ENCODE measurements around the gene TNFAIP8.
"Not testable (repeated sequence)": the region's sequence is repeated elsewhere in the genome, so short reads cannot be mapped to it uniquely, and the experiment has no call there.

Gene TNFAIP8

DNA sequence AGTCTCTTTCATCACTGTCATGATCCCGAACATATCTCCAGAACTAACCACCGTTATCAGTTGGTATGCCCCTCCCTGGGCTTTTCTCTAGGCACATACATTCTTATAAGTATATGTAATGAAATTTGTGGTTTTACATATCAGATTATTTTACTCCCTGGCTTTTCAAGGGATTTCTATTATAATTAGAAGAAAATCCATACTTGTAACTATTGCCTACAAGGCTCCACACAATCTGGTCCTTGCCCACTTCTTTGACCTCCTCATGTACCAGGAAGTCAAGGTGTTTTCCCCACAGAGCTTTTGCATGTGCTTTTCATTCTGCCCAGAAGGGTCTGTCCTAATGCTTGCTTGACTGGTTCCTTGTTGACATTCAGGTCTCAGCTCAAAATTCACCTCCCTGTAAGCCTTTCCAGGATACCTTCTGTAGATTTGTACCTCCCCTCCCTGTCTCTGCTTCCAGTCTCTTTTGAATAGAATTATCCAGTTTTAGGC lies 62.8 kb downstream of the TNFAIP8 start:
- DNase-seq (ENCODE audit: low read depth, low spot score): no peak

DNA sequence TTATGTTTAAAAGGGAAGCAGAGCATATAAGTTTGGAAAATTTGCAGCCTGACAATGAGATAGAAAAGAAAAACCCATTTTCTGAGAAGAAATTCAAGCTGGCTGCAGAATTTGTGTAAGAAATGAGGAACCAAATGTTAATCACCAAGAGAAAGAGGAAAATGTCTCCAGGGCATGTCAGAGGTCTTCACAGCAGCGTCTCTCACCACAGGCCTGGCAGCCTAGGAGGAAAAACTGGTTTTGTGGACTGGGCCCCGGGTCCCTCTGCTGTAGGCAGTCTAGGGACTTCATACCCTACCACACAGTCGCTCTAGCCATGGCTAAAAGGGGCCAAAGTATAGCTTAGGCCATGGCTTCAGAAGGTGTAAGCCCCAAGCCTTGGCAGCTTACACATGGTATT lies 64.3 kb downstream of the TNFAIP8 start:
- no peak for DNase-seq (ENCODE audit: low read depth, low spot score)

DNA sequence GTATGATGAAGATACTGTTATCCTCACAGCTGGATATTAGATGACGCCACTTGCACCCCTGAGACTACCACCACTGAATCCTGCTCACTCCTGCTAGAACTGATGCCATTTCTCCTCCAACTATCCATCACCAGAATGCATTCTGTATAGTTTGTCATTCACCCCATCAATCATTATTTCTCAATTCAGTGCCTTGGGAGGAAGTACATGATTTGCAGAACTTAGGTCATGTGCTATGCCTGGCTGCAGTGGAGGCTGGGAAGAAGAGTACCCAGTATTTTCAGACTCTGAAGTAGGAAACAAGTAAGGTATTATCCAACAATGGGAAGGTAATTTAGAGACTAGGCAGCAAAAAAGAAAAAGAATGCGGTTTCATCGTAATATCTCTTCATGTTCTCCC lies 70.2 kb downstream of the TNFAIP8 start:
- DNase-seq (ENCODE audit: low read depth, low spot score): no peak

DNA sequence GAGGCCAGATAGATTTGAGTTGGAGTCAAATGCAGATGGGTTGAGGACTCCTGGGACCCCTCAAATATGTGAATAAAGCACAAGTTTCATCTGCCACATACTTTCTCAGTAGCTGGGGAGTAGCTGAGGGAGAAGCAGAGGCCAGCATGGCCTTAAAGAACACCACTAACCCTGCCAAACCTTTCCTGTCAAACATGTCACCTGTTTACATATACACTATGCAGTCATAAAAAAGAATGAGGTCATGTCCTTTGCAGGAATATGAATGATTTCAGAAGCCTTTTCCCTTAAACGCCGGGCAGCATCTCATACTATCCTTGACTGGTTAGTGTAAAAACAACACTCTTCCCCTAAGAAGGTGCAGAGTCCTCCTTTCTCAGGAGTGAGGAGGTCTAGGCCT lies 71.2 kb downstream of the TNFAIP8 start:
- no peak for DNase-seq (ENCODE audit: low read depth, low spot score)

DNA sequence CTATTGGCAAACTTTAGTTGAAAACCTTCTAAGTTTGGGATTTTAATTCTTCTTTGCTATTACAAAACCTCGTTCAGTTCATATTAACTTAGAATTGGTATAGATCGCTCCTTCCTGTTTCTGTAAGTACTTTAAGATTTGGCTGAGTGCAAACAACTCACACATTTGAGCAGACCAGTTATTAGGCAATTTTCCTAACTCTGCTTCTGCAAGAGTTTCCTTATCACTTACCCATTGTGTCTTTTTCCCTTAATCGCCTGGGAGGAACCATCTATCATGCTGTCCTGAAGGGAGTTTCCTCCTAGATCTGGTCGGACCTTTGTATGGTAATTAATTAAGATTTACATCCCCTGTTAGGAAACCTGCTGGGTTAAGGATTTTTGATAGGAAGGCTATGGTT lies 71.8 kb downstream of the TNFAIP8 start:
- not testable (repeated sequence) for DNase-seq (ENCODE audit: low read depth, low spot score)

DNA sequence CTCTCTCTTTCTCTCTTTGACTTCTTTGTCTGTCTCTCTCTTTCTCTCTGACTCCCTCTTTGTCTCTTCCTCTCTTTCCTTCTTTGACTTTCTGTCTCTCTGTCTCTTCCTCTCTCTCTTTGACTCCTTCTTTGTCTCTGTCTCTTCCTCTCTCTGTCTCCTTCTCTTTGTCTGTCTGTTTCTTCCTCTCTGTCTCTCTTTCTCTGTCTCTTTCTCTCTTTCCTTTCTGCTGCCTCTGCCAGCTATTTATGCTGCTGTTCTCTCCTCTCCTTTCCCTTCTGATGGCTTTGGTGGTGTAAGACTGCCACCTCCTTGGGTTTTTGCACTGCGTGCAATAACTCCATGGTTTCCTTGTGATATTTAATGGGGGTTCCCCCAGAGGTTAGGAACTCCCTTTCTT lies 72.3 kb downstream of the TNFAIP8 start:
- not testable (repeated sequence) for DNase-seq (ENCODE audit: low read depth, low spot score)

DNA sequence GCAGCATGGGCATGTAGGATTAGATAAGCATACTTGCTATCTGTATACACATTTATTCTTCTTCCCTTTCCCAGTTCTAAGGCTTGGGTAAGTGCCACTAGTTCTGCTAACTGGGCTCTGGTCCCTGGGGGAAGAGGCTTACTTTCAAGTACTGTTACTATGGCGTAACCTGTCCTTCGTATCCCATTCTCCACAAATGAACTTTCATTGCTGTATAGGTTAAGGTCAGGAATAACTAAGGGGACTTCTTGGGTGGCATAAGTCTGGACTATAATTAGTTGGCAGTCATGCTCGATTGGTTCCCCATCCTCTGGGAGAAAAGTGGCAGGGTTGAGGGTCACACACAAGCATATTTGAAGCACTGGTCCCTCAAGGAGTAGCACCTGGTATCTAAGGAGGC lies 72.8 kb downstream of the TNFAIP8 start:
- DNase-seq (ENCODE audit: low read depth, low spot score): not testable (repeated sequence)

DNA sequence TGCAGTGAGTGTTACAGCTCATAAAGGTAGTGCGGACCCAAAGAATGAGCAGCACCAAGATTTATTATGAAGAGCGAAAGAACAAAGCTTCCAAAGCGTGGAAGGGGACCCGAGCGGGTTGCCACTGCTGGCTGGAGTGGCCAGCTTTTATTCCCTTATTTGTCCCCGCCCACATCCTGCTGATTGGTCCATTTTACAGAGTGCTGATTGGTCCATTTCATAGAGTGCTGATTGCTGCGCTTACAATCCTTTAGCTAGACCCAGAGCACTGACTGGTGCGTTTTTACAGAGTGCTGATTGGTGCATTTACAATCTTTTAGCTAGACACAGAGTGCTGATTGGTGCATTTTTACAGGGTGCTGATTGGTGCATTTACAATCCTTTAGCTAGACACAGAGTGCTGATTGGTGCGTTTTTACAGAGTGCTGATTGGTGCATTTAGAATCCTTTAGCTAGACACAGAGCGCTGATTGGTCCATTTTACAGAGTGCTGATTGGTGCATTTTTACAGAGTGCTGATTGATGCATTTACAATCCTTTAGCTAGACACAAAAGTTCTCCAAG lies 76.9 kb downstream of the TNFAIP8 start:
- DNase-seq (ENCODE audit: low read depth, low spot score): not testable (repeated sequence)

DNA sequence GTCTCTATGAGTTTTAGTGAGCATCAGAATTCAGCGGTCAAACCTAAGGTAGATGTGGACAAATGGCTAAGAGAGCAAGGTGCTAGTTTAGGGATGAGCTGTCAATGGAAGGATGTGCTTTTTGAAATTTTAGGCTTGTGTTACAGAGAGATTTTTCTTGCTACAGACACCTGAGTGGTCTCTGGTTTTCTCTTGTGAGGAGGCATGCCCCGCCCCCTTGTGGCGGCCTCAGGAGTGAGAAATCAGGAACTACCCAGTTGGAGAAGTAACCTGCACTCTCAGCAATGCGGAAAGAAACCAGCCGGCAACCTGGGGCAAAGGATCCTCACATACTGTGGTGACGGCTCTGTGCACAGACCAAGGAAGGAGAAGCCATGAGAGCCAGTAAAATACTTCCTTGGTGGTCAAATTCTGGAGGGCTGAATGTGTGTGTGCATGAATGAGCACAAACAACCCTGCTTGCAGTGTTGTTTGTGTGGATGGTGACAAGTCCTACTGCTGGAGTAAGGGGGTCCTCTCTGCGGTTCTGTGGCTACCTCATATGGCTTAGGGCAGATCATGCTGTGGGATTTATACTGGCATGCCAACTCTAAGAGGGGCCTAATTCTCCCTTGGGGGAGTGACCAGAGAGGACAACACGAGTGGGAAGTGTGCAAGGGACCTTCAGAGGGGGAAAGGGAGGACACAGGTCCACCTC lies 79.8 kb downstream of the TNFAIP8 start:
- DNase-seq (ENCODE audit: low read depth, low spot score): peak; percentile 53

DNA sequence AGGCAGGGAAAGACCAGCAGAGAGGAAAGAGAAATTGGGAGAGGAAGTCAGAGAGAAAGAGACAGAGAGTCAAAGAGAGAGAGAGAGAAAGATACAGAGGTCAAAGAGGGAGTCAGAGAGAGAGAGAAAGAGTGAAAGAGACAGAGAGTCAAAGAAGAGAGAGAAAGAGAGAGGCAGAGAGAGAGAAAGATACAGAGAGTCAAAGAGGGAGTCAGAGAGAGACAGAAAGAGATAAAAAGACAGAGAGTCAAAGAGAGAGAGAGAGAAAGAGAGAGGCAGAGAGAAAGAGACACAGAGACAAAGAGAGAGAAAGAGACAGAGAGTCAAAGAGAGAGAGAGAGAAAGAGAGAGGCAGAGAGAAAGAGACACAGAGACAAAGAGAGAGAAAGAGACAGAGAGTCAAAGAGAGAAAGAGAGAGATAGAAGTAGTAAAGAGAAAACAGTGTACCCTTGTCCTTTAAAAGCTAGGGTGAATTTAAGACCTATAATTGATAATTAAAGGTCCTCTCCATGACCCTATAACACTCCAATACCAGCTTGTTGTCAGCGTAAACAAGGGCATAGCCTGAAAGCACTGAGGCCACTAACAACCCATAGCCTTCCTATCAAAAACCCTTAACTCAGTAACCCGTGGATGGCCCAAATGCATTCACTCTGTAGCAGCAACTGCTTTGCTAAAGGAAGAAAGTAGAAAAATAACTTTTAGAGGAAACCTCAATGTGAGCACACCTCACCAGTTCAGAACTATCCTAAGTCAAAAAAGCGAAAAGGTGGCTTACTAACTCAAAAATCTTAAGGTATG lies 82.2 kb downstream of the TNFAIP8 start:
- DNase-seq (ENCODE audit: low read depth, low spot score): not testable (repeated sequence)

DNA sequence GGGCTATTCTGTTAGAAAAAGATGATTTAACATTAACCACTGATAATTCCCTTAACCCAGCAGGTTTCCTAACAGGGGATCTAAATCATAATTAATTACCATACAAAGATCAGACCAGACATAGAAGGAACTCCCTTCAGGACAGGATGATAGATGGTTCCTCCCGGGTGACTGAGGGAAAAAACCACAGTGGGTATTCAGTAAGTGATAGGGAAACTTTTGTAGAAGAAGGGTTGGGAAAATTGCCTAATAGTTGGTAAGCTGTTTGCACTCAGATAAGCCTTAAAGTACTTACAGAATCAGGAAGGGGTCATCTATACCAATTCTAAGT lies 82.7 kb downstream of the TNFAIP8 start:
- DNase-seq (ENCODE audit: low read depth, low spot score): not testable (repeated sequence)

DNA sequence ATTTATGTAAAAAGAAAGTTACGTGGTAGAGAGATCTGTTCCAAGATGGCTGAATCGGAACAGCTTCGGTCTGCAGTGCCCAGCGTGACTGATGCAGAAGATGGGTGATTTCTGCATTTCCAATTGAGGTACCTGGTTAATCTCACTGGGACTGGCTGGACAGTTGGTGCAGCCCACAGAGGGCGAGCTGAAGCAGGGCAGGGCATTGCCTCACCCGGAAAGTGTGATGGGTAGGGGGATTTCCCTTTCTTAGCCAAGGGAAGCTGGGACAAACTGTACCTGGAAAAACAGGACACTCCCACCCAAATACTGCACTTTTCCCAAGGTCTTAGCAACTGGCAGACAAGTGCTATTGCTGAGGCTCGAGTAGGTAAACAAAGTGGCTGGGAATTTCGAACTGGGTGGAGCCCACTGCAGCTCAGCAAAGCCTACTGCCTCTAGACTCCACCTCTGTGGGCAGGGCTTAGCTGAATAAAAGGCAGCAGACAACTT lies 83.4 kb downstream of the TNFAIP8 start:
- no peak for DNase-seq (ENCODE audit: low read depth, low spot score)

DNA sequence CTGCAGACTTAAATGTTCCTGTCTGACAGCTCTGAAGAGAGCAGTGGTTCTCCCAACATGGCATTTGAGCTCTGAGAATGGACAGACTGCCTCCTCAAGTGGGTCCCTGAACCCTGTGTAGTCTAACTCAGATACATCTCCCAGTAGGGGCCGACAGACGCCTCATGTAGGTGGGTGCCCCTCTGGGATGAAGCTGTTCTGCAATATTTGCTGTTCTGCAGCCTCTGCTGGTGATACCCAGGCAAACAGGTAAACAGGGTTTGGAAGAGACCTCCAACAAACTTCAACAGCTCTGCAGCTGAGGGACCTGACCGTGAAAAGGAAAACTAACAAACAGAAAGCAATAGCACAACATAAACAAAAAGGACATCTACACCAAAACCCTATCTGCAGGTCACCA lies 83.8 kb downstream of the TNFAIP8 start:
- not testable (repeated sequence) for DNase-seq (ENCODE audit: low read depth, low spot score)

DNA sequence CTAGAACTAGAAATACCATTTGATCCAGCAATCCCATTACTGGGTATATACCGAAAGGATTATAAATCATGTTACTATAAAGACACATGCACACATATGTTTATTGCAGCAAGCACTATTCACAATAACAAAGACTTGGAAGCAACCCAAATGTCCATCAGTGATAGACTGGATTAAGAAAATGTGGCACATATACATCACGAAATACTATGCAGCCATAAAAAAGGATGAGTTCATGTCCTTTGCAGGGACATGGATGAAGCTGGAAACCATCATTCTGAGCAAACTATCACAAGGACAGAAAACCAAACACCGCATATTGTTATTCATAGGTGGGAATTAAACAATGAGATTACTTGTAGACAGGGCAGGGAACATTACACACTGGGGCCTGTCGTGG lies 88.8 kb downstream of the TNFAIP8 start:
- not testable (repeated sequence) for DNase-seq (ENCODE audit: low read depth, low spot score)

DNA sequence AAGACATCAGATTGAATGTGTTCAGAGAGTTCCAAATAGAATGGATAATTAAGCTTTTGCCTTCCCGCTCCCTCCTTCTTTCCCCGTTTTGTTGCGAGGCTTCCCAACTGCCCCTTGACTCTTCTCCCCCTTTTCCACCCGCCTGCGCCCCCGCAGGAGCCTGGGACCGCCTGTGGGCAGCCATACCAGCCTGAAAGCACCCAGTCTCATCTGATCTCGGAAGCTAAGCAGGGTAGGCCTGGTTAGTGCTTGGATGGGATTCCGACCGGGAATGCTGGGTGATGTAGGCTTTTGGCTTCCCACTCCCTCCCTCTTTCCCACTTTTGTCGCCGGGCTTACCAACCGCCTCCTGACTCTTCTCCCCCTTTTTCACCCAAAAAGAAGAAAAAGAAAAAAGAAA lies 89.7 kb downstream of the TNFAIP8 start:
- no peak for DNase-seq (ENCODE audit: low read depth, low spot score)
